ENCODE data around the gene PAPOLB. TPM values are rescaled to one million over a fixed set of nuclear protein-coding genes. Genes with fewer than 3 reads are reported as not detected.

The PAPOLB gene
- not detected for total RNA-seq
- 0.02 TPM for total RNA-seq (2013)
- total RNA-seq: 0 to 0.41 (median 0.06) reads per million in 29 experiments

DNA sequence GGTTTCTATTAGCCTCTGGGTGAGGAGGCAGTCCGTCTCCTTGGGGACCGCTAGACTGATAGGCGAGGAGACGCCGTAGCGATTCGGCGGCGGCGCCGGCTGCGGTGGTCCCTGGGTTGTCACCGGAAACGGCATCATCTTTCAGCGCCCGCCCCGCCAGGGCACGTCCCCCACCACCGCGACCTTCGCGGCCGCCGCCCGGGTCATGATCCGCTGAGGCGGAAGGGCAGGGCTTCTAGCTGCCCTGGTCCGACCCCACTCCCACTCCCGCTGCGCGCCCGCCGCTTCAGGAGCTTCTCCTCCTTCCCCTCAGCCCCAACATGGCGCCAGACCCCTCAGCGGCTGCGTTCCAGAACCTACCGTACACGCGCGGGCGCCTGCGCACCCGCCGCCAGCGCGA lies at the start of gene PAPOLB:
Gene PAPOLB (minus strand): TSS at position 358 of the 400 bp plus-strand sequence. CDS start 220 bp downstream, at position 138.
- Mint-ChIP-seq H3K27me3 (peaks cover 45 to 56% of the 10 kb centered on the region in 2 donors), H3K27ac (no peak within 1 kb of the TSS), H3K9me3 (peaks cover 0 to 6% (median 0%) of the 10 kb centered on the region in 3 donors), H3K4me1 (peaks cover 0 to 3% (median 1%) of the 10 kb centered on the region in 3 donors), H3K36me3 (no peaks in the 10 kb centered on the region), H3K4me3 (peak within 1 kb of the TSS; percentile 25 to 56 (median 34))
- H3K4me1 ChIP-seq (ENCODE audit: control insufficient read depth in 1 of 2, extremely low read depth in 1 of 2, insufficient read depth in 2 of 2, low read length in 2 of 2): peaks cover 0 to 10% of the 10 kb centered on the region in 2 experiments
- DNase-seq (peak in 20 of 35 experiments; percentile 9 to 41 (median 24)), ATAC-seq (replicated peaks in 1 of 4) (peak; percentile 37 to 62 (median 48))
- peaks cover 9 to 14% of the 10 kb centered on the region in 2 experiments for H3K27me3 ChIP-seq (replicated peaks in 1 of 2; ENCODE audit: control insufficient read depth in 2 of 2, extremely low read depth in 1 of 2, insufficient read depth in 2 of 2, low read length in 1 of 2)
- no peaks in the 10 kb centered on the region for H3K36me3 ChIP-seq (ENCODE audit: control insufficient read depth in 2 of 2, extremely low read depth in 1 of 2, insufficient read depth in 1 of 2, low read length in 1 of 2)
- H3K27ac ChIP-seq (ENCODE audit: low read length): no peak within 1 kb of the TSS
- ChIA-PET POLR2A (no interaction called here), CTCF (no interaction called here)
- peak within 1 kb of the TSS; percentile 30 to 65 for H3K4me3 ChIP-seq (ENCODE audit: control insufficient read depth in 1 of 2, extremely low read depth in 1 of 2, low read length in 1 of 2)
- WGBS (ENCODE audit: insufficient coverage): 20% methylated on average over 30 of the region's 46 CpGs
- H3K9me3 ChIP-seq: peaks cover 9% of the 10 kb centered on the region

DNA sequence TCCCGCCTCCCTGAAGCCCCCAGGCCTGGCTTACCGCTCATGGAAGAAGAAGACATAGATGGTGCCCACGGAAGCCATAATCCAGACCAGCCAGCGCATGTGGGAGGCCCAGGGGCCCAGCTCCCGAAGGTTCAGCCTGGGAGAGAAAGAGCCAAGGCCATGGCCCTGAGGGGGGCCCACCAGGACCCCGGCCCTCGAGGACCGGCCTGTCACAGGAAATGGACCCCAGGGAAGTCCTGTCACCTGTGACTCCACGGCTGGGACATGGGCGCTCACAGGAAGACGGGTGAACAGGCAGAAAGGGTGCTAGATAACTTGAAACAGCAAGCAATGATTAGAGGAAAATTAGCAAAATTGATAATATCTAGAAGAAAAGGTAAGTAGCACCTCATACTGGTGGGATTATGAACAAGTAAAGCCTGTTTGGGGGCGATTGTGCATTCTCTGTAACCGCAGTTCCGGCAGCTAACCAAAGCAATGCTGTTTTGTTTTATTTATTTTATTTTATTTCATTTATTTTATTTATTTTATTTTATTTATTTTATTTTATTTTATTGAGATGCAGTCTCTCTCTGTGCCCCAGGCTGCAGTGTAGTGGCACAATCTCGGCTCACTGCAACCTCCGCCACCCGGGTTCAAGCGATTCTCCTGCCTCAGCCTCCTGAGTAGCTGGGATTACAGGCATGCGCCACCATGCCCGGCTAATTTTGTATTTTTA lies 49.4 kb upstream of the PAPOLB start:
- WGBS (ENCODE audit: insufficient coverage): 77% methylated on average over 9 of the region's 20 CpGs

DNA sequence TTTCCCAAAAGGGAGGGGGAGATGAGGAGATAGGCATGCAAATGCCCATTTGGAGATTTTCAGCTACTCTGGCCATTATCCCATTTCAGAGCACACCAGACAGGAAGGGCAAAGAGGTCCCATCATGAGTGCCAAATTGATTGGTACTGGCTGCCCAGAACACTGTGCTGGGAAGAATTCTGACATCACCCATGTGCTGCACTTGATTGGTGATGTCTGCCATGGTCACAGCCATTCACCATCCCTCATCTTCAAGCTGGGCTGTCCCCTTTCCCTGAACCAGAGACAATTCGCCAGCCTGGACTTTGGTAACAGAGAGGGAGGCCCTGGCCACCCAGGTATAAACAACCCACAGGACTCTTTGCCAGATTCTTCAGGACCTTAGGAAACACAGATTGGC lies 44.9 kb upstream of the PAPOLB start:
- H3K9me3 ChIP-seq: no peaks in the 10 kb centered on the region
- 100% methylated on average over 1 of the region's 1 CpG for WGBS (ENCODE audit: insufficient coverage)

More for the DNA sequence above, 49.4 kb upstream of the PAPOLB start:
- Mint-ChIP-seq H3K4me3 (no peak overlapping the region), H3K4me1 (no peaks in the 10 kb centered on the region), H3K36me3 (no peaks in the 10 kb centered on the region), H3K27me3 (peaks cover 0 to 3% of the 10 kb centered on the region in 2 donors), H3K27ac (no peak overlapping the region), H3K9me3 (no peaks in the 10 kb centered on the region)
- ChIA-PET CTCF (no interaction called here), POLR2A (no interaction called here)
- Histone ChIP-seq H3K4me1 (ENCODE audit: control insufficient read depth in 1 of 2, extremely low read depth in 1 of 2, insufficient read depth in 2 of 2, low read length in 2 of 2) (no peaks in the 10 kb centered on the region), H3K9me3 (no peaks in the 10 kb centered on the region), H3K27ac (ENCODE audit: low read length) (no peak overlapping the region), H3K4me3 (ENCODE audit: control insufficient read depth in 1 of 2, extremely low read depth in 1 of 2, low read length in 1 of 2) (no peak overlapping the region), H3K36me3 (ENCODE audit: control insufficient read depth in 2 of 2, extremely low read depth in 1 of 2, insufficient read depth in 1 of 2, low read length in 1 of 2) (no peaks in the 10 kb centered on the region), H3K27me3 (replicated peaks in 1 of 2; ENCODE audit: control insufficient read depth in 2 of 2, extremely low read depth in 1 of 2, insufficient read depth in 2 of 2, low read length in 1 of 2) (peaks cover 0 to 25% of the 10 kb centered on the region in 2 experiments)
- ATAC-seq (replicated peaks in 1 of 4) (no peak), DNase-seq (no peak)

DNA sequence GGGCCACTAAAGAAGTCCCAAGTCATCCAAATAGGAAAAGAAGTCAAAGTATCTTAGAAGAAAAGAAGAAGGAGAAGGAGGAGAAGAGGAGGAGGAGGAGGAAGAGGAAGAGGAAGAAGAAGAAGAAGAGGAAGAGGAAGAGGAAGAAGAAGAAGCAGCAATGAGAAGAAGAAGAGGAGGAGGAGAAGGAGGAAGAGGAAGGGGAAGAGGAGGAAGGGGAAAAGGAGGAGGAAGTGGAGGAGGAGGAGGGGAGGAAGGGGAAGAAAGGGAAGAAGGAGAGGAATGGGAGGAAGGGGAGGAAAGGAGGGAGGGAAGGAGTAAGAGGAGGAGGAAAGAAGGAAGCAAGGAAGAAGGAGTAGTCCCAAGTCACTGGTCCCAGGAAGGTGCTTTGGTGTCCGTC lies 43.3 kb upstream of the PAPOLB start:
- DNase-seq: no peak
- Mint-ChIP-seq H3K9me3 (no peaks in the 10 kb centered on the region), H3K4me1 (no peaks in the 10 kb centered on the region), H3K4me3 (no peak overlapping the region), H3K27me3 (peaks cover 8 to 9% of the 10 kb centered on the region in 2 donors), H3K27ac (no peak overlapping the region), H3K36me3 (no peaks in the 10 kb centered on the region)
- ChIA-PET POLR2A (no interaction called here), CTCF (no interaction called here)
- no peak overlapping the region for H3K27ac ChIP-seq (ENCODE audit: low read length)
- no peaks in the 10 kb centered on the region for H3K9me3 ChIP-seq
- H3K4me1 ChIP-seq (ENCODE audit: control insufficient read depth in 1 of 2, extremely low read depth in 1 of 2, insufficient read depth in 2 of 2, low read length in 2 of 2): no peaks in the 10 kb centered on the region
- 100% methylated on average over 1 of the region's 1 CpG for WGBS (ENCODE audit: insufficient coverage)
- no peak for ATAC-seq (replicated peaks in 1 of 4)
- H3K36me3 ChIP-seq (ENCODE audit: control insufficient read depth in 2 of 2, extremely low read depth in 1 of 2, insufficient read depth in 1 of 2, low read length in 1 of 2): no peaks in the 10 kb centered on the region
- H3K4me3 ChIP-seq (ENCODE audit: control insufficient read depth in 1 of 2, extremely low read depth in 1 of 2, low read length in 1 of 2): no peak overlapping the region
- H3K27me3 ChIP-seq (replicated peaks in 1 of 2; ENCODE audit: control insufficient read depth in 2 of 2, extremely low read depth in 1 of 2, insufficient read depth in 2 of 2, low read length in 1 of 2): peaks cover 0 to 40% of the 10 kb centered on the region in 2 experiments

More for the DNA sequence above, 44.9 kb upstream of the PAPOLB start:
- Mint-ChIP-seq H3K36me3 (no peaks in the 10 kb centered on the region), H3K27me3 (peaks cover 8 to 11% of the 10 kb centered on the region in 2 donors), H3K9me3 (no peaks in the 10 kb centered on the region), H3K27ac (no peak overlapping the region), H3K4me3 (no peak overlapping the region), H3K4me1 (no peaks in the 10 kb centered on the region)
- H3K4me1 ChIP-seq (ENCODE audit: control insufficient read depth in 1 of 2, extremely low read depth in 1 of 2, insufficient read depth in 2 of 2, low read length in 2 of 2): no peaks in the 10 kb centered on the region
- ChIA-PET POLR2A (no interaction called here), CTCF (no interaction called here)
- ATAC-seq (replicated peaks in 1 of 4): no peak
- peaks cover 0 to 39% of the 10 kb centered on the region in 2 experiments for H3K27me3 ChIP-seq (replicated peaks in 1 of 2; ENCODE audit: control insufficient read depth in 2 of 2, extremely low read depth in 1 of 2, insufficient read depth in 2 of 2, low read length in 1 of 2)
- H3K27ac ChIP-seq (ENCODE audit: low read length): no peak overlapping the region
- no peak overlapping the region for H3K4me3 ChIP-seq (ENCODE audit: control insufficient read depth in 1 of 2, extremely low read depth in 1 of 2, low read length in 1 of 2)
- no peaks in the 10 kb centered on the region for H3K36me3 ChIP-seq (ENCODE audit: control insufficient read depth in 2 of 2, extremely low read depth in 1 of 2, insufficient read depth in 1 of 2, low read length in 1 of 2)
- no peak for DNase-seq

DNA sequence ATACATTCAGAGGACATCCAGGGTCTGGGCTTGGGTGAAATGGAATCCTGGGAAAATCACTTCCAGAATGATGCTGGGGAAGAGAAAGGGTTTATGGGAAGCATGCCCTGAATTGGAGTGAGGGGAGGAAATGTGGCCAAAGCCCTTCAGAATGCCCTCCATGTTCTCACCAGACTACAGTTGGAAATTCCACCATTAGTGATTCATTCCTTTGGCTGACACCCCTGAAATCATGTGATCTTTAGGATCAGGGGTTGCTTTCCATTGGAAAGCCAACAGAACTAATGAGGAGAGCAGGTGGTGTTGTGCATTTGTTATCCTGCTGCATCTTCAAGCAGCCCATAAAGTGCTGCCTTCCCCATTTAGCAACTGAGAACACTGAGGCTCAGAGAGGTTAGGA lies 42.5 kb upstream of the PAPOLB start:
- no peaks in the 10 kb centered on the region for H3K4me1 ChIP-seq (ENCODE audit: control insufficient read depth in 1 of 2, extremely low read depth in 1 of 2, insufficient read depth in 2 of 2, low read length in 2 of 2)
- Mint-ChIP-seq H3K4me3 (no peak overlapping the region), H3K36me3 (no peaks in the 10 kb centered on the region), H3K9me3 (no peaks in the 10 kb centered on the region), H3K4me1 (no peaks in the 10 kb centered on the region), H3K27me3 (peaks cover 8 to 11% of the 10 kb centered on the region in 2 donors), H3K27ac (no peak overlapping the region)
- no peak for ATAC-seq (replicated peaks in 1 of 4)
- no peaks in the 10 kb centered on the region for H3K36me3 ChIP-seq (ENCODE audit: control insufficient read depth in 2 of 2, extremely low read depth in 1 of 2, insufficient read depth in 1 of 2, low read length in 1 of 2)
- DNase-seq: no peak
- no peak overlapping the region for H3K27ac ChIP-seq (ENCODE audit: low read length)
- POLR2A ChIA-PET: no interaction called here
- peaks cover 0 to 32% of the 10 kb centered on the region in 2 experiments for H3K27me3 ChIP-seq (replicated peaks in 1 of 2; ENCODE audit: control insufficient read depth in 2 of 2, extremely low read depth in 1 of 2, insufficient read depth in 2 of 2, low read length in 1 of 2)
- CTCF ChIA-PET: no interaction called here
- no peaks in the 10 kb centered on the region for H3K9me3 ChIP-seq
- no peak overlapping the region for H3K4me3 ChIP-seq (ENCODE audit: control insufficient read depth in 1 of 2, extremely low read depth in 1 of 2, low read length in 1 of 2)

DNA sequence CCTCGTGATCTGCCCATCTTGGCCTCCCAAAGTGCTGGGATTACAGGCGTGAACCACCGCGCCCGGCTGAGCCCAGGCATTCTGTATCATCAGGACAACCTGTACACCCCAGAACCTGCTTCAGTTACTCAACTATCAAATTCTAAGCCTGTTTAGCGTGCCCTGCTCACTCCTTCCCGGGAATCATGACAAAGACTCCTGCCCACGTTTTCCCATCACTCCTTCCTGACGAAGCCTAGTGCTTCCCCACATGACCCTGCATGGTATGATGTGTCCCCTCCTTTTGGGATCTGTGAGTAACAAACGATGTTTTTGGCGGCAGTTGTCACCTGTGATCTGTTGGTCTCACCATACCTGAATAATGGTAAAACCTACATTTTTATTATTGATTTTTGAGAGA lies 33.9 kb upstream of the PAPOLB start:
- H3K27ac ChIP-seq (ENCODE audit: low read length): no peak overlapping the region
- Mint-ChIP-seq H3K4me1 (no peaks in the 10 kb centered on the region), H3K9me3 (peaks cover 0 to 7% (median 4%) of the 10 kb centered on the region in 3 donors), H3K36me3 (no peaks in the 10 kb centered on the region), H3K4me3 (no peak overlapping the region), H3K27me3 (peaks cover 3 to 5% of the 10 kb centered on the region in 2 donors), H3K27ac (no peak overlapping the region)
- CTCF ChIA-PET: no interaction called here
- DNase-seq: no peak
- 87% methylated on average over 10 of the region's 11 CpGs for WGBS (ENCODE audit: insufficient coverage)
- no peaks in the 10 kb centered on the region for H3K4me1 ChIP-seq (ENCODE audit: control insufficient read depth in 1 of 2, extremely low read depth in 1 of 2, insufficient read depth in 2 of 2, low read length in 2 of 2)
- POLR2A ChIA-PET: no interaction called here
- H3K4me3 ChIP-seq (ENCODE audit: control insufficient read depth in 1 of 2, extremely low read depth in 1 of 2, low read length in 1 of 2): no peak overlapping the region
- no peaks in the 10 kb centered on the region for H3K9me3 ChIP-seq
- H3K27me3 ChIP-seq (replicated peaks in 1 of 2; ENCODE audit: control insufficient read depth in 2 of 2, extremely low read depth in 1 of 2, insufficient read depth in 2 of 2, low read length in 1 of 2): peaks cover 0 to 14% of the 10 kb centered on the region in 2 experiments
- no peak for ATAC-seq (replicated peaks in 1 of 4)
- H3K36me3 ChIP-seq (ENCODE audit: control insufficient read depth in 2 of 2, extremely low read depth in 1 of 2, insufficient read depth in 1 of 2, low read length in 1 of 2): no peaks in the 10 kb centered on the region
